HG03064 (cell line): ENCODE data around the gene SH3BGRL2.
"Not testable (repeated sequence)": the region's sequence is repeated elsewhere in the genome, so short reads cannot be mapped to it uniquely, and the experiment has no call there.

Experiments used
- ATAC-seq: cut with Tn5 transposase; IDR thresholded peaks from one replicate; pipeline ENCODE4 v1.9.1; 2021; ENCODE audit warnings: low read depth; ENCODE audit not compliant: unreplicated experiment

Gene SH3BGRL2

DNA sequence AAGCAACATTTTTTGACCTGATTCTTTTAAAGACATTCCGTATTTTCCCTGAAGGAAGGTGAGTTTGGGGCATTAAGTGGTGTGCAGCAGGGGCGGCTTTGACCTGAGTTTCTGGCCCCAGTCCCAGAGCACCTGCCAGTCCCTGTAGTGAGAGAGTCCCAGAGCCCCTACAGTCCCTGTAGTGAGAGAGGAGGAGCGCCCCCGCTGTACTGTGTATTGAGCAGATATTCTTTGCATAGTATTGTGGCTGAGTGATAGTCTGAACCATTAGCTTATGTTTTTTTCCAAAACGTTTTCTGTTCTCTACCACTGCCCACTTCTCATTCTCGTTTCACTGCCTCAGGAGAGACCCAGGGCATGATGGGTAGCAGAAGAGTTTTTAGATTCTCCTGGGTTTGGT, 17.2 kb upstream of the SH3BGRL2 start:
- ATAC-seq = no peak

DNA sequence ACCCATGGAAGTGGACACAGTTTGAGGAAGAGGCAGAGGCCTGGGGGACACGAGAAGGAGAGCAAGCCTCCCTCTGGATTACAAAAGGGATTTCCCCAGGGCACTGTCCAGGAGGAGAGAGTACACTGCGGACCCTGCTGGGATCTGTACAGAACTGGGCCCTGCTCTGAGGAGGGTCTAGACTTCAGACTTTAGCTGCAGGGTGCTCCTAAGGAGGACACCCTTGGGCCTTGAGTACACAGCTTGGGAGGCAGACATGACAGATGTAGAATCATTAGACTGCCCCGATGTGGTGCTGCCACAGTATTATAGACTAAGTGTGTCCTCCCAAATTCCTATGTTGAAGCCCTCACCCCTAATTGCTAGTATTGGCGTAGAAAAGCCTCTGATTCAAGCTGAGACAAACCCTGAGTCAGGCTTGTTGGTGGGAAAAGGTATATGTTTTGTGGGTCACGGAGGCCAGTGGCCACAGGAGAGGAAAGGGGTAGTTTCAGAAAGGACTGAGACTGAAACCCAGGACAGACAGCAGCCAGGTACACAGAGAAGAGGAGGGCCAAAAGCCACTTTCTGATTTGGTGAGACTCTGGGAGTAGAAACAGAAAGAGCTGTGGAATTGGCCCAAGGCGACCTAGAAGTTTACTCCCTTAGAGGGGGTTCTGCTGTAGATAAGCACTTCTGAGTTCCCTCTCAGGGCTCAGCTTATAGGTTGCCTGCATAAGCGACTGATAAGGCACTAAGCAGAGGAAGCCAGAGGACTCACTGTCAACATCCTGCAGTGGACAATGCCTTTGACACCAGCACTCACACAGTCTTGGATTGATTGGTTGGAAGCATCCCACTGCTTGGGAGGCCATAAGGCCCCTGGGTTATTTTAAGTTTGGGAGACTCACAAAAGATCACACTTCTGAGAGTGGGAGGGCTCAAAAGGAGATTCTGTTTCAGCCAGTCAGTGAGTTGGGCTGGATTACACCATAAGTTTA, 16.5 kb upstream of the SH3BGRL2 start:
- no peak for ATAC-seq

DNA sequence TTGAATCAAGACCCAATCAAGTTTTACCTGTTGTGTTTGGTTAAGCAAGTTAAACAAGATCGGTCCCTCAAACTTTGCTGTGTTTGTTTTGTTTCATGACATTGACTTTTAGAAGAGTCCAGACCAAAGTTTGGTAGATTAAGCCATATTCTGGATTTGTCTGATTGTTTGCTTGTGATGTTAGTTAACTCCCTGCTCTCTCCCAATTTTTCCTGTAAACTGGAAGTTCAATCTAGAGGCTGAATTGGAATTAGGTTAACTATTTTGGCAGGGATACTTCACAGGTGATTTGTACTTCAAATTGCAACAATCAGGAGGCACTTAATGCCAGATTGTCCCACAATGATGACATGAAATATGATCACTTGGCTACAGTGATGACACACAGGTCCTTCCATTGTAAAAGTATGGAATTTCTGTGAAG, 13.6 kb upstream of the SH3BGRL2 start:
- no peak for ATAC-seq

DNA sequence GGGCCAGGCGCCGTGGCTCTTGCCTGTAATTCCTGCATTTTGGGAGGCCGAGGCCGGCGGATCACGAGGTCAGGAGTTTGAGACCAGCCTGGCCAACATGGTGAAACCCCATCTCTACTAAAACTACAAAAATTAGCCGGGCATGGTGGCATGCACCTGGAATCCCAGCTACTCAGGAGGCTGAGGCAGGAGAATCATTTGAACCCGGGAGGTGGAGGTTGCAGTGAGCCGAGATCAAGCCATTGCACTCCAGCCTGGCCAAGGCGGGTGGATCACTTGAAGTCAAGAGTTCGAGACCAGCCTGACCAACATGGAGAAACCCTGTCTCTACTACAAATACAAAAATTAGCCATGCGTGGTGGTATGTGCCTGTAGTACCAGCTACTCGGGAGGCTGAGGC, 12.7 kb upstream of the SH3BGRL2 start:
- ATAC-seq = not testable (repeated sequence)

DNA sequence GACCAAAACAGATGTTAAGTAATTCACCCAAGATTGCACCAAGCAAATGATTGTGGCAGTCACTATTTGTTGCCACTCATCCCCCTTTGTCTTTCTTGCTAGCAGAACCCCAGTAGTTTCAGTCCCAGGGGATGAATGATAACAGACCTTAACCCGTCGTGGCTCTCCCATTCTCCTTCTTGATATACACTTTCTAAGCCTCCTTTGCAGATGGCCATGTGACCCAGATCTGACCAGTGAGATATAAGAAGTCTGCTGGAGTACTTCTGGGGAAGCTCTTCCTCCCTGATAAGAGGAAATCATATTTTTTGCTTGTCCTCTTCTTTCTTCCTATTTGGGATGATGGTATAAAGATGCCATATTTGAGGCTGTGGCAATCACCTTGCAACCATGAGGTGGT, 9.6 kb upstream of the SH3BGRL2 start:
- no peak for ATAC-seq

DNA sequence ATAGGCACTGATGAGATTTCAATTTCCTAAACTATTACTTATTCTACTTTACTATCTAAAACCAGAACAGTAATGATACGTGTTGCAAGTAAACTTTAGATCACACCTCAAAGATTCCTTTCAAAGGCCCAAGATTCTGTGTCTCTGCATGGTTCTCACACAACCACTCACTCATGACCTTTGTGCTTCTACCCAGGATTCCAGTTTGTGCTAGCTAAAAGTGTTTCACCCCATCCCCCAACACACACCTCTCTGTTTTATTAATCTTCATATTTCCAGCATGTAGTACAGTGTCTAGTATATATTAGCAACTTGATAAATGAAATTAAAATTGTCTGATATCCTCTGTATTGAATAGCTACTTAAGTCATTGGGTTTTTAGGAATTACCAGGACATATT, 8.8 kb upstream of the SH3BGRL2 start:
- ATAC-seq = no peak

DNA sequence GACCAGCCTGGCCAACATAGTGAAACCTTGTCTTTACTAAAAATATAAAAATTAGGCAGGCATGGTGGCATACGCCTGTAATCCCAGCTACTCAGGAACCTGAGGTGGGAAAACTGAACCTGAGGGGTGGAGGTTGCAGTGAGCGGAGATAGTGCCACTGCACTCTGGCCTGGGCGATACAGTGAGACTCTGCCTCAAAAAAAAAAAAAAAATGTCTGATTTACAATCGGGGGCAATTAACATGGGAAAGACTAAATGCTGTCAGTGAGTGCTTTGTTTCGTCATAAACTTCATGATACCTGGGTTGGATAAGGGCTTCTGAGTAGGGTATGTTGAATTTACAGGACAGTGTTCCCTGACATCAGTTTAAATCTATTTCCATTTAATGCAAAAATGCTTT, 8.0 kb upstream of the SH3BGRL2 start:
- ATAC-seq = no peak

DNA sequence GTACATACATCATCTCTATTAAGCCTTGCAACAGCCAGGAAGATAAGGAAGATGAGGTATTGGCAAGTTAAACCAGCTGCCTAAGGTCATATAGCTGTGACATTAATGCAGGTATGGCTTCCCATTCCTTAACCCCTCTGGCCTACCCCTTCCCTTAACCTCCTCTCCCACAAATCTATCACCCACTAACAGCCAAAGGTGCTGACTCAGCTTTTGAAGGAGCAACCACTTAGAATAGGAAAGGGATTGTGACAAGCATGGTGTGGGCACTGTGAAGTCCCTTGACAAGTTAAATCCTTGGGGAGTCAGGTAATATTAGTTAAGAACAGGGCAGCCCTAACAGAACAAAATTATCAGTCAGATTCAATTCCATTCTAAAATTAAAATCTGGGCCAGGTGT, 5.4 kb upstream of the SH3BGRL2 start:
- no peak for ATAC-seq

DNA sequence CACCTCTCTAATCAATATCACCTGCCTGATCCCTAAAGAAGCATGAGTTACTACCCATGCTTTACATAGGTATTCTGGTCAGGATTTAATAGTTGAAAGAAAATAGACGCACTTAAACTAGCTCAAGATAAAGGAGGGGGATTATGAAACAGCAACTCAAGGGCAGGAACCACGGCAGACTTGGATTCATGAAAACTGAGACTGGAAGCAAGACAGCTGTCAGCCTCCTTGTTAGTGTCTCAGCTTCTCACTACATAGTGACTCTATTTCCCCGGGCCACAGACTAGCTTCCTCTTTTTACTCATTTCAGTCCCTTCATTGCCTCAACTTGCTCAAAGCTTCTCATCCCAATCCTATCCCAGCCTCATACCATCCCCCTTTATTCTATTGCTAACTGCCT, 4.3 kb upstream of the SH3BGRL2 start:
- no peak for ATAC-seq

DNA sequence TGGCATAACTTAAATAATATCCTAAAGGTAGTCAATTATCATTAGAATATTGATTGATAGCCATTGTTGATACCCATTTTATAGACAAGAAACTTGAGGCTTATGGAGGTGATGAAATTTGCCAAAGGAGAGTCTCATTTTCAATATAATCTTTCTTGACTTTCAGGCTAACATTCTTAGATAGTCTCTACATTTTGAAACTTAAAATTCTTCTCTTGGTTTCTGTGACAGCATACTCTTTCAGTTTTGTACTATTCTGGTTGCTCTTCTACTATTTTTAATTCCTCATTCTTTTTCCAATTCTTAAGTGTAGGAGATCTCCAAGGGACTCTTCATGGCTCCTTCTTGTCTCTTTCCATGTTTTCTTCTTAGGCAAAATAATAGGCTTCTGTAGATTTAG, 3.7 kb upstream of the SH3BGRL2 start:
- no peak for ATAC-seq

DNA sequence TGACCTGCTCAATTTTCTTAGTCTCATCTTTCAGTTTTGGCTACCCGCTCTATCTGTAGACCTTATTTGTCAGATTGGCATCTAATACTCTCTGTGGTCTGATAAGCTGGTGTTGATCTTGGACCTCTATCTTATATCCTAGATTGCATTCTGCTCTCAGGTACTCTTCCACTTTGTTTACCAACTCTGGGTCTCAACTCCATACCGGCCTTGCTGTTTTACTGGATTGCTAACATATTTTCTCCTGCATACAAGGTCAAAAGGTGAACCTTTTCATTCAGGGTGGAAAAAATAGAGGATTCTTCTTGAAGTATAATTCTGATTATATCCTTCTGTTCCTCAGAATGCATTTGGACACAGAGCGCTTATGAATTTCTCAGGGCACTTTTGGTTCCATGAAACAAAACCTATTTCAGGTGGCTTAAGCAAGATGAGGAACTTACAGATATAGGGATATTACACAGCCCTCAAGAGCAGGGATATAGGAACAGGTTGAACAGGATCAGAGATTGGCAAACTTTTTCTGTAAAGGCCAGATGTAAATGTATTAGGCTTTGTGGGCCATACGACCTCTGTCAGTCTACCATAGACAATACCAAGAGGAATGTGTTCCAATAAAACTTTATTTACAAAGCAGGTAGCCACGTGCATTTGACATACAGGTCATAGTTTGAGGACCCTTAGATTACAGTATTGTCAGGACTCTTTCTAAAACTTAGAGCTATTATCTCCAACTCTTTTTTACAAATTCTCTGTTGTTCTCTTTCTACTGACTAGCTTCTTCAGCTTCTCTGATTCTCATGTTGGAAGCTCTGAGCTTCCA, 2.5 kb upstream of the SH3BGRL2 start:
- no peak for ATAC-seq

DNA sequence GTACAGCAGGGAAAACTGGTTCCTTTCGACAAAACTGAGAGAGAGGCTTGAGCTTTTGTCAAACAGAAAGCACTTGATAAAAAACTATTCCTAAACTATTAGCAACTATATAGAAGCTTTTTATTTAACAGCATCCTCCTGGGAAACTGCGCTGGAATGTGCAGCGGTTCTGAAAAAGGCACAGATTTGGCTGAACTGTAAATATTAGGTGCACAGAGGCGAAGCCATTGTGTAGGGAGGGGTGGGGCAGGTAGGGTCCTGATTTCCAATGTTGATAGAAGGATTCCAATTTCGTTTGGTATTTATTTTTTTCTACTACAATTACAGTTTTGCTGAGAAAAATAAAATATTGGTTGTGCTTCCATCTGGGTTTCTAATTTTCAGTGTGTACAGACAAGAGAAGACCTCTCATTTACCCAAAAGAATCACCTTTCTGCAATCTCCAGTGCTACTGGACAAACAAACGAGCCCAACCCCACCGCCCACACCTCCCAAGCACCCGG, 698 bp upstream of the SH3BGRL2 start:
- ATAC-seq = no peak

DNA sequence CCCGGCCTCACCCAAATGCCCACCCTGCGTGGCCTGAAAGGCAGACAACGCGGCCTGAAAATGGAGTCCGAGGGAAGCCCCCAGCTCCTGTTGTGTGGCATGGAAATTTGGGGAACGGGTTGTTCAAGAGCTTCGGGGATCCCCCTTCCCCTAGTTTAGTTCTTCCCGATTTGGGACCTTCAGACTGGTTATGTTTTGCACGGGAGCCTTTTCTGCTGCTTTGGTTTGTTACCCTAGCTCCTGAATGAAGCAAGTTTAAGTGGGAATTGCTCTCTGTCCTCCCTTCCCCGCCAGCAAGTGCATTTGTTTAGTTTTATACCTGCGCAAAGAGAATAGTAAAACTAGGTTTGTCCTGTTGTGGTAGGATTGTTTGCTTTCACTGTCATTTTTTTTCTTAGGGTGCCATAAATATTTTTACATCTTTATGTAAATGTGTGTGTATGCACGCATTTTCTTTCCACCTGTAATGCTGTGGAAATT, 604 bp downstream of the SH3BGRL2 start:
- no peak for ATAC-seq

DNA sequence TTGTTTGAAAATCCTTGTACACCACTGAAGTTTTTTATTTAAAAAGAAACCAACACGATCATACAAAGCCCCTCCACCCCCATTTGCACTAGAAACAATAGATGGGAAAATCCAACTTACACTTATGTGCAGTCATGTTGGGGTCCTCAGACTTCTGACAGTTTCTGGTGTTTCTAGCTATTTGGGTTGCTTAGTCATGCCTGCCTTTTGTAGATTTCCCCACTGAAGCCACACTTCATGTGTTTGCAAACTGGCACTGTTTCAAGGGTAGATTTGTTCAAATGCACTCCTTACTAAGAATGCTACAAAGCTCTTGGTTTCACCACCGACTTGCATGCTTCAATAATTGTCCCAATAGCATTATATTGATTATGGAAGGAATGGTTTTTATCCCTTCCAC, 1.5 kb downstream of the SH3BGRL2 start:
- ATAC-seq = no peak

DNA sequence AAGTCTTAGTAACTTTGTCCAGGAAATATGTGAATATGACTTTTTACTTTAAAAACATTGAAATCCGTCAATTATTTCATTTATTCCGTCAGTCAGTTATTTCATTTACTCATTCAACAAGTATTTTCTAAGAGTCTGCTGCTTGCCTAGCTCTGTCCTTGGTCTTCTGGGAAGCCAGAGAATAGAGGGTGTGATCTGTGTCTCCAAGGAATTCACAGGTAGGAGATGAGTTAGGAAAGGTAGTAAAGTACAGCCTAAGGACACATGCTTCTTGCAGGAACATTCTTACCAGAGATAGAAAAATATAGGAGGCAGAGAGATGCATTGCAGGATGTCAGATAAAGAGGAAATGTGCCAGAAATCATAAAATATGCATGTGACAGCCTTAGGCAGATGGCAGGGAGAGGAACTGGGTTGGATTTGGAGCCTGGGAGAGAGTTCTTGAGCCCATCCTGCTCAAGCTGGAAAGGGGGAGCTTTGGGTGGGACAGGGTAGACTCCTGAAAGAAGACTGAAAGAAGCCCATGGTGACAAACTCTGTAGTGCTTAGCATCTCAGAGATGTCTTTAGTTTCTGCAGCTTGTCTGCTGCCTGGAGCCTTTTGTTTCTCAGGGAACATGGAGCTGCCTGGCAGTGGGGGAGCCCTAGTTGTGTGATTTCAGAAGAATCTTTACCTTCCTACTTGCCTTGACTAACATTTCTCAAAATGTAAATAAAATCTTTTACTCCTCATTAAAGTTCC, 3.5 kb downstream of the SH3BGRL2 start:
- no peak for ATAC-seq

DNA sequence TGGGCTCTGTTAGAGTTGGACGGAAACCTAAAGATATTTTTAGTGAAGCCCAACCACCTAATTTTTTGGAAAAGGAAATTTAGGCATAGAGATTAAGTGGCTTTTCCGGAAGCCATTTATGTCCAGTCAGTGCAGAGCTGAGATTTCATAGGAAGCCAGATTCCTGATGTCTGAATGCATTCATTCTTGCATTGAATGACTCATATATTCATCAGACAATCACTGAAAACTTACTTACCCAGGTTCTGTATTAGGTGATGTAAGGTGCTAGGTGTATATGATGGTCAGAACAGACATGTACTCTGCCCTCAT, 4.1 kb downstream of the SH3BGRL2 start:
- ATAC-seq = no peak

DNA sequence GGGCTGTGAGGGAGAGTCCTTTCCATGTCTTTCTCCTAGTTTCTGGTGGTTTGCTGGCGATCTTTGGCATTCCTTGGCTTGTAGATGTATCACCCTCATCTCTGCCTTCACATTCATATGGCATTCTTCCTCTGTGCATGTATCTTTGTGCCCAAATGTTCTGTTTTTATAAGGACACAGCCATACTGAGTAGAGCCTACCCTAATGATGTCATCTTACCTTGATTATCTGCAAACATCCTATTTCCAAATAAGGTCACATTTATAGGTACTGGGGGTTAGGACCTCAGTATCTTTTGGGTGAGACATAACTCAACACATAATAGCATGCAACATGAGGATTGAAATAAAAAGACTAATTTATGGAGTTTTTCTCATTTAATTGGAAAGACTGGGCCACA, 5.5 kb downstream of the SH3BGRL2 start:
- ATAC-seq = no peak

DNA sequence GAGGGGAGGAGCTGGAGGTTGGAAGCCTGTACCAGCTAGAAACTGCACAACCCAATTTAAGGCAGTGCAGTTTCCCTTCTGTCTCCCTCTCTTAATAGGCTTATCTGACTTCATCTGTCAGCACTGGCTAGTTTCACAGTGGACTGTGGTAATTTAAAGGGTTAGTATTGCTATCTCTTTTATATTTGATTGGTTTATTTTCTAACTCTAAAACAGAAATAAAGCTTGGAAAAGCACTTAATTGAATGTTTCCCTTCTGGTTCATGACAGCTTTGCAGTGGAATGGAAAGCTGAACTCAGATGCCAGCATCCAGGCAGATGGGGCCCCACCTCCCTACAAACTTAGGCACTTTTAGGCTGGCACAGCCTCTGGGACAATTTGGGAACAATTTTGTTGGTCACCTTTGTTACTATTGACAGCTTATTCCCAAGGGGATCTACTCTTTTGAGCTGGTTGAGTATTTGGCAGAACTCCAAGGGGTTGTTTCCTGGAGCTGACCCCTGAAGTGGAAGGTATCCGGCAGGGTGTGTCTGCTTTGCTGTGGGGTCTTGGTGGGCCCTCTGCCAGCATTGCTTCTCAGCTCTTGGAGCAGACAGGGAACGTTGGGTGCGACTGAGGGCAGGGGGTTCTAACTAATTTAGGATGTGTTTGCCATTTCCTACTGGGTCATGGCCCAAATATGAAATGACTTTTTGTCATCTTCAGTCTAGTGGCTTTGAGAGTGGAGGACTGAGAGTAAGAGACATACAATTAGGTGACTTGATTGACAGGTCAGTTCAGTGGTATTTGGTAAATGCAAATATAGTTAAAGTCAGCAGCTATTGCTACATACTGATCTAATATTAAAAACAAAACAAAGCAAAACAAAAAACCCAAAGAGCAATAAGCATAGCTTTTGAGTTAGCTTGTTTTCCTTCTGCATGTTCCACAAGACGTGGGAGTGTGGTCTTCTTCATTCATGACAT, 9.3 kb downstream of the SH3BGRL2 start:
- ATAC-seq = no peak

DNA sequence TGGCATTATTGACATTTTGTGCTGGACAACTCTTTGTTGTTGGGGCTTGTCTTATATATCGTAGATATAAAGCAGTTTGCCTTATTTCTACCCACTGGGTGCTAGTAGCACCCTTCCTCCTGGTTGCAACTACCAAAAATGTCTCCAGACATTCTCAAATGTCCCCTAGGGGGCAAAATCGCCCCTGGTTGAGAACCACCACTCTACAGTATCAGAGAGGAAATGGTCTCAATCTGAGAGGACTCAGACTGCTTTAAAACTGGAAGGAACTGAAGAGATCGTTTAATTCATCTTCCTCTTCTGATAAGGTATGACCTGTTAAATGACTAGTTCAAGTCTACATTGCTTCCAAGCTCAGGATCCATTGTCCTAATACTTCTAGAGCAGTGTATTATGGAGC, 14.9 kb downstream of the SH3BGRL2 start:
- ATAC-seq = no peak

DNA sequence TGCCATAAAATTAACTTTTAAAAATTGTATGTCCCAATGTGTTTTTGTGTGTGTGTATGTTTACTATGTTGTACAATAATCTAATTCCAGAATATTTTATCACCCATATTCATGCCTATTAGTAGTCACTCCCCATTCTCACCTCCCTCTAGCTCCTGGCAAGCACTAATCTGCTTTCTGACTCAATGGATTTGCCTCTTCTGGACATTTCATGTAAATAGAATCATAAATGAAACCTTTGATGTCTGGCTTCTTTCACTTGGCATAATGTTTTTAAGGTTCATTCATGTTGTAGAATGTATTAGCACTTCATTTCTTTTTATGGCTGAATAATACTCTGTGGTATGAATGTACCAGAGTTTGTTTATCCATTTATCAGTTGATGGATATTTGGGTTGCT, 15.4 kb downstream of the SH3BGRL2 start:
- no peak for ATAC-seq
